WTC11 (cell line): Measurements from ENCODE around the gene ZCWPW1.

Experiments
- SP1 ChIP-seq: sonication (generic); formaldehyde crosslinking; conservative IDR thresholded peaks from 2 replicates; pipeline ENCODE4 v1.8.1; 2022; ENCODE audit warnings: missing genetic modification reagents
- TF ChIP-seq, protein P1 (sequence below): fragments of 200-600 bp; IDR thresholded peaks from 2 replicates; pipeline ENCODE4 v1.8.0; 2022; ENCODE audit warnings: antibody characterized with exemption
- TF ChIP-seq, protein P2 (sequence below): sonication (generic); formaldehyde crosslinking; IDR thresholded peaks from 2 replicates; pipeline ENCODE4 v1.8.1; 2023; ENCODE audit warnings: mild to moderate bottlenecking, missing genetic modification reagents, moderate library complexity
- TF ChIP-seq, protein P3 (sequence below): sonication (generic); formaldehyde crosslinking; IDR thresholded peaks from 2 replicates; pipeline ENCODE4 v1.8.1; 2022; ENCODE audit warnings: mild to moderate bottlenecking, moderate library complexity, missing genetic modification reagents
- TF ChIP-seq, protein P4 (sequence below): sonication (generic); formaldehyde crosslinking; IDR thresholded peaks from 2 replicates; pipeline ENCODE4 v1.8.1; 2022; ENCODE audit warnings: mild to moderate bottlenecking, missing genetic modification reagents, moderate library complexity, borderline replicate concordance

DNA sequence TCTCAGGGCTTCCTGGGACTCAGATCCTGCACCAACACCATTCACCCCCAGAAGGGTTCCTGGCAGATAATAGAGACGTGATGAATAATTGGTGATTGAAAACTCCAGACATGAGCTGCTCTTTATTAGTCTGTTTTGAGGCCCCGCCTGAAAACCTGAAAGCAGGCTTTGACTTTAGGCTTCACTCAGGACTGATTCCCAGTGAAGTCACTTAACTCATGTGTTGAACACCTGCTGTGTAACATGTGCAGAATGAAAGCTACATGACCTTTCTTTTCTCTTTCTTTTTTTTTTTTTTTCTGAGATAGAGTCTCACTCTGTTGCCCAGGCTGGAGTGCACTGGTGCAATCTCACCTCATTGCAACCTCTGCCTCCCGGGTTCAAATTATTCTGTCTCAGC, 26.7 kb upstream of the ZCWPW1 start:
- TF ChIP-seq, protein P1, sequence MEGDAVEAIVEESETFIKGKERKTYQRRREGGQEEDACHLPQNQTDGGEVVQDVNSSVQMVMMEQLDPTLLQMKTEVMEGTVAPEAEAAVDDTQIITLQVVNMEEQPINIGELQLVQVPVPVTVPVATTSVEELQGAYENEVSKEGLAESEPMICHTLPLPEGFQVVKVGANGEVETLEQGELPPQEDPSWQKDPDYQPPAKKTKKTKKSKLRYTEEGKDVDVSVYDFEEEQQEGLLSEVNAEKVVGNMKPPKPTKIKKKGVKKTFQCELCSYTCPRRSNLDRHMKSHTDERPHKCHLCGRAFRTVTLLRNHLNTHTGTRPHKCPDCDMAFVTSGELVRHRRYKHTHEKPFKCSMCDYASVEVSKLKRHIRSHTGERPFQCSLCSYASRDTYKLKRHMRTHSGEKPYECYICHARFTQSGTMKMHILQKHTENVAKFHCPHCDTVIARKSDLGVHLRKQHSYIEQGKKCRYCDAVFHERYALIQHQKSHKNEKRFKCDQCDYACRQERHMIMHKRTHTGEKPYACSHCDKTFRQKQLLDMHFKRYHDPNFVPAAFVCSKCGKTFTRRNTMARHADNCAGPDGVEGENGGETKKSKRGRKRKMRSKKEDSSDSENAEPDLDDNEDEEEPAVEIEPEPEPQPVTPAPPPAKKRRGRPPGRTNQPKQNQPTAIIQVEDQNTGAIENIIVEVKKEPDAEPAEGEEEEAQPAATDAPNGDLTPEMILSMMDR = no peak
- TF ChIP-seq, protein P2, sequence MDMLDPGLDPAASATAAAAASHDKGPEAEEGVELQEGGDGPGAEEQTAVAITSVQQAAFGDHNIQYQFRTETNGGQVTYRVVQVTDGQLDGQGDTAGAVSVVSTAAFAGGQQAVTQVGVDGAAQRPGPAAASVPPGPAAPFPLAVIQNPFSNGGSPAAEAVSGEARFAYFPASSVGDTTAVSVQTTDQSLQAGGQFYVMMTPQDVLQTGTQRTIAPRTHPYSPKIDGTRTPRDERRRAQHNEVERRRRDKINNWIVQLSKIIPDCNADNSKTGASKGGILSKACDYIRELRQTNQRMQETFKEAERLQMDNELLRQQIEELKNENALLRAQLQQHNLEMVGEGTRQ = no peak
- TF ChIP-seq, protein P3, sequence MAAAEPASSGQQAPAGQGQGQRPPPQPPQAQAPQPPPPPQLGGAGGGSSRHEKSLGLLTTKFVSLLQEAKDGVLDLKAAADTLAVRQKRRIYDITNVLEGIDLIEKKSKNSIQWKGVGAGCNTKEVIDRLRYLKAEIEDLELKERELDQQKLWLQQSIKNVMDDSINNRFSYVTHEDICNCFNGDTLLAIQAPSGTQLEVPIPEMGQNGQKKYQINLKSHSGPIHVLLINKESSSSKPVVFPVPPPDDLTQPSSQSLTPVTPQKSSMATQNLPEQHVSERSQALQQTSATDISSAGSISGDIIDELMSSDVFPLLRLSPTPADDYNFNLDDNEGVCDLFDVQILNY (CRISPR knock-in tag) = no peak
- no peak for TF ChIP-seq SP1 (CRISPR knock-in tag)
- TF ChIP-seq, protein P4, sequence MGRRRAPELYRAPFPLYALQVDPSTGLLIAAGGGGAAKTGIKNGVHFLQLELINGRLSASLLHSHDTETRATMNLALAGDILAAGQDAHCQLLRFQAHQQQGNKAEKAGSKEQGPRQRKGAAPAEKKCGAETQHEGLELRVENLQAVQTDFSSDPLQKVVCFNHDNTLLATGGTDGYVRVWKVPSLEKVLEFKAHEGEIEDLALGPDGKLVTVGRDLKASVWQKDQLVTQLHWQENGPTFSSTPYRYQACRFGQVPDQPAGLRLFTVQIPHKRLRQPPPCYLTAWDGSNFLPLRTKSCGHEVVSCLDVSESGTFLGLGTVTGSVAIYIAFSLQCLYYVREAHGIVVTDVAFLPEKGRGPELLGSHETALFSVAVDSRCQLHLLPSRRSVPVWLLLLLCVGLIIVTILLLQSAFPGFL (CRISPR knock-in tag) = no peak
